K562 (cell line): ENCODE data around the gene LILRA6. TPM values are rescaled to one million over a fixed set of nuclear protein-coding genes. Genes with fewer than 3 reads are reported as not detected.

ENCODE experiments used
- C11orf30 ChIP-seq: fragments of 450-650 bp; IDR thresholded peaks from 2 replicates; pipeline ENCODE4 v1.6.1; 2016; ENCODE audit warnings: low read depth, mild to moderate bottlenecking
- CBX1 ChIP-seq: sonication (generic); IDR thresholded peaks from 2 replicates; pipeline ENCODE4 v1.6.1; 2016; ENCODE audit warnings: antibody characterized with exemption, low read depth, mild to moderate bottlenecking
- CBX8 ChIP-seq: fragments of 200-600 bp; sonication (generic); IDR thresholded peaks from 2 replicates; pipeline ENCODE4 v1.6.1; 2012; ENCODE audit warnings: borderline replicate concordance, mixed run types, low read depth, mild to moderate bottlenecking, moderate library complexity, mixed read lengths, low read length, control low read depth, inconsistent platforms; ENCODE audit not compliant: poor library complexity, severe bottlenecking; ENCODE audit errors: extremely low read depth
- CTBP1 ChIP-seq: fragments of 450-650 bp; IDR thresholded peaks from 2 replicates; pipeline ENCODE4 v1.6.1; 2016; ENCODE audit warnings: borderline replicate concordance
- CTCF ChIP-seq, 3 experiments: IDR thresholded peaks in 2 of 3; conservative IDR thresholded peaks in 1 of 3; 2 replicates each; pipeline ENCODE4 v1.5.1; 2011 to 2012; ENCODE audit warnings: low read length in 3 of 3, mild to moderate bottlenecking in 3 of 3, control low read depth in 2 of 3, improper control_type of control experiment in 1 of 3, inconsistent platforms in 1 of 3, low read depth in 1 of 3, mixed read lengths in 1 of 3, moderate library complexity in 1 of 3; ENCODE audit not compliant: insufficient read depth in 2 of 3
- GATAD2A ChIP-seq: fragments of 450-650 bp; IDR thresholded peaks from 2 replicates; pipeline ENCODE4 v1.6.1; 2017
- HDAC2 ChIP-seq: fragments of 450-650 bp; IDR thresholded peaks from 2 replicates; pipeline ENCODE4 v1.6.1; 2016; ENCODE audit warnings: mild to moderate bottlenecking
- IFI16 ChIP-seq: fragments of 250-450 bp; sonication (Bioruptor Pico); IDR thresholded peaks from 2 replicates; pipeline ENCODE4 v2.1.2; 2022; ENCODE audit warnings: mild to moderate bottlenecking, inconsistent platforms
- JUN ChIP-seq, 2 experiments: sonication (generic) in 1 of 2; formaldehyde crosslinking in 1 of 2; IDR thresholded peaks; 2 replicates each; pipeline versions ENCODE4 v1.6.1 to v1.8.0; 2012 to 2022; ENCODE audit warnings: borderline replicate concordance in 2 of 2, mild to moderate bottlenecking in 2 of 2, improper control_type of control experiment in 1 of 2, low read depth in 1 of 2, low read length in 1 of 2, missing genetic modification reagents in 1 of 2
- KDM1A ChIP-seq, 2 experiments: fragments of 450-650 bp; IDR thresholded peaks; 2 replicates each; pipeline ENCODE4 v1.6.1; 2016; ENCODE audit warnings: mild to moderate bottlenecking in 2 of 2
- KLF16 ChIP-seq: IDR thresholded peaks from 2 replicates; pipeline ENCODE4 v1.6.1; 2016; ENCODE audit warnings: antibody characterized with exemption
- NFE2L1 ChIP-seq: fragments of 450-650 bp; IDR thresholded peaks from 2 replicates; pipeline ENCODE4 v1.6.1; 2016; ENCODE audit warnings: missing genetic modification characterization, low read depth, mild to moderate bottlenecking, missing compliant biosample characterization, moderate library complexity, borderline replicate concordance
- NR2C2 ChIP-seq, 2 experiments: fragments of 200-800 bp in 1 of 2; sonication (Bioruptor generic) in 1 of 2; sonication (generic) in 1 of 2; formaldehyde crosslinking in 1 of 2; IDR thresholded peaks; 2 replicates each; pipeline versions ENCODE4 v1.6.1 to v1.8.0; 2016 to 2022; ENCODE audit warnings: mild to moderate bottlenecking in 1 of 2, missing compliant biosample characterization in 1 of 2, missing genetic modification characterization in 1 of 2, missing genetic modification reagents in 1 of 2
- RAD21 ChIP-seq, 2 experiments: fragments of 250-450 bp in 1 of 2; fragments of 450-650 bp in 1 of 2; sonication (Bioruptor Pico) in 1 of 2; formaldehyde crosslinking in 1 of 2; IDR thresholded peaks in 1 of 2; conservative IDR thresholded peaks in 1 of 2; 2 replicates each; pipeline versions ENCODE4 v1.4.0 to v1.8.0; 2020 to 2022; ENCODE audit warnings: mild to moderate bottlenecking in 2 of 2, moderate library complexity in 1 of 2
- STAG1 ChIP-seq: sonication (generic); formaldehyde crosslinking; IDR thresholded peaks from 2 replicates; pipeline ENCODE4 v1.5.0; 2020; ENCODE audit warnings: missing genetic modification reagents, borderline replicate concordance
- TEAD2 ChIP-seq: fragments of 450-650 bp; IDR thresholded peaks from 2 replicates; pipeline ENCODE4 v1.6.1; 2016; ENCODE audit warnings: missing genetic modification characterization, control low read depth, missing compliant biosample characterization
- XRCC3 ChIP-seq: fragments of 450-650 bp; IDR thresholded peaks from 2 replicates; pipeline ENCODE4 v1.6.1; 2017; ENCODE audit warnings: mild to moderate bottlenecking, moderate library complexity
- XRCC5 ChIP-seq: fragments of 200-400 bp; formaldehyde crosslinking; IDR thresholded peaks from 2 replicates; pipeline ENCODE4 v1.6.1; 2017; ENCODE audit warnings: low read depth, mild to moderate bottlenecking, low read length
- ZBTB17 ChIP-seq: fragments of 450-650 bp; formaldehyde crosslinking; IDR thresholded peaks from 2 replicates; pipeline ENCODE4 v1.4.0; 2020; ENCODE audit warnings: mild to moderate bottlenecking
- ZBTB2 ChIP-seq: fragments of 450-650 bp; IDR thresholded peaks from 2 replicates; pipeline ENCODE4 v1.6.1; 2016; ENCODE audit warnings: antibody characterized with exemption
- ZFPM2 ChIP-seq: fragments of 250-450 bp; sonication (Bioruptor Pico); IDR thresholded peaks from 2 replicates; pipeline ENCODE4 v1.5.1; 2022; ENCODE audit warnings: mild to moderate bottlenecking
- ZNF146 ChIP-seq: IDR thresholded peaks from one replicate; pipeline ENCODE4 v1.6.1; 2018; ENCODE audit warnings: missing compliant biosample characterization; ENCODE audit not compliant: unreplicated experiment
- ZNF197 ChIP-seq: fragments of 200-800 bp; sonication (Bioruptor generic); IDR thresholded peaks from 2 replicates; pipeline ENCODE4 v1.6.1; 2016; ENCODE audit warnings: low read depth, missing genetic modification characterization, missing compliant biosample characterization
- ZNF347 ChIP-seq: fragments of 450-650 bp; formaldehyde crosslinking; IDR thresholded peaks from 2 replicates; pipeline ENCODE4 v1.4.0; 2020; ENCODE audit warnings: low read depth, mild to moderate bottlenecking, moderate library complexity
- ZNF436 ChIP-seq: fragments of 250-450, 450-650 bp; sonication (Bioruptor Pico); formaldehyde crosslinking; IDR thresholded peaks from 2 replicates; pipeline ENCODE4 v1.7.0; 2020; ENCODE audit warnings: mild to moderate bottlenecking
- ZNF668 ChIP-seq: fragments of 250-450 bp; sonication (Bioruptor Pico); IDR thresholded peaks from 2 replicates; pipeline ENCODE4 v1.8.0; 2022; ENCODE audit warnings: mild to moderate bottlenecking, inconsistent platforms
- polyA plus RNA-seq, 8 experiments: library from polyadenylated mRNA; depleted of rRNA in 4 of 8; stranded (reverse) in 5 of 8; unstranded in 3 of 8; fragments of >200 nt; fragmentation: Nextera tagmentation in 2 of 8; fragmentation: Illumina TruSeq in 1 of 8; extraction: Ambion mirVana in 2 of 8; extraction: Trizol in 1 of 8; gene quantifications; 2 replicates each; pipeline versions ENCODE4 v1.2.1 to v1.2.3, GENCODE V29; 2011 to 2014; ENCODE audit warnings: inconsistent platforms in 1 of 8, missing spikeins in 1 of 8
- total RNA-seq, 7 experiments: library from RNA; depleted of rRNA in 6 of 7; stranded (reverse); fragments of >200 nt in 6 of 7; fragmentation: Illumina TruSeq in 2 of 7; extraction: Trizol in 2 of 7; gene quantifications; 2 replicates each; pipeline versions ENCODE4 v1.2.1 to v1.2.3, GENCODE V29; 2011 to 2021; ENCODE audit warnings: low replicate concordance in 1 of 7

LILRA6 gene
- total and polyA plus RNA-seq, 9 of the 15 experiments (the other 6 are each of a cell fraction or from before 2014, with no cell fraction given): 0.03 TPM; not detected in 8

- peak; percentile 98 for TF ChIP-seq CTBP1
- no peak for TF ChIP-seq NFE2L1 (tag)
- TF ChIP-seq ZNF436 (CRISPR knock-in tag): no peak
- no peak for TF ChIP-seq ZFPM2 (CRISPR knock-in tag)
- no peak for TF ChIP-seq IFI16 (CRISPR knock-in tag)
- TF ChIP-seq JUN (IDR thresholded peaks at IDR 0.05; ENCODE audit: borderline replicate concordance, low read depth, low read length): no peak
- TF ChIP-seq JUN (CRISPR knock-in tag; IDR thresholded peaks at IDR 0.05; ENCODE audit: borderline replicate concordance): no peak
- peak in 1 of 2 experiments; percentile 58; a peak in 2 of 4 replicates for TF ChIP-seq RAD21 (CRISPR knock-in tag; conservative IDR thresholded peaks at IDR 0.05 in 1 of 2, IDR thresholded peaks at IDR 0.05 in 1 of 2)
- TF ChIP-seq HDAC2: peak; percentile 56; the same call in 1 of the 2 replicates
- TF ChIP-seq ZBTB2: no peak
- TF ChIP-seq NR2C2 (CRISPR knock-in tag; IDR thresholded peaks at IDR 0.05): no peak
- no peak for TF ChIP-seq NR2C2 (tag; IDR thresholded peaks at IDR 0.05)
- no peak for TF ChIP-seq C11orf30
- TF ChIP-seq ZNF347 (CRISPR knock-in tag): no peak
- TF ChIP-seq STAG1 (CRISPR knock-in tag): peak; percentile 24; the same call in 1 of the 2 replicates
- TF ChIP-seq KDM1A (IDR thresholded peaks at IDR 0.05): peak; percentile 25 to 49; a peak in 2 of 4 replicates
- 0 out of 2 replicates have a peak, but pooled peaks have one; percentile 17 for TF ChIP-seq KLF16
- no peak for TF ChIP-seq GATAD2A
- 0 out of 2 replicates have a peak, but pooled peaks have one; percentile 40 for TF ChIP-seq XRCC5
- peak; percentile 79 to 87 (median 82) for TF ChIP-seq CTCF (IDR thresholded peaks at IDR 0.05 in 2 of 3, conservative IDR thresholded peaks at IDR 0.05 in 1 of 3; ENCODE audit: insufficient read depth in 2 of 3, low read depth in 1 of 3, low read length in 3 of 3)
- TF ChIP-seq ZNF197 (CRISPR knock-in tag): no peak
- TF ChIP-seq ZNF146: no peak
- no peak for TF ChIP-seq ZNF668 (CRISPR knock-in tag)
- TF ChIP-seq XRCC3: no peak
- no peak for TF ChIP-seq CBX1
- no peak for TF ChIP-seq CBX8
- TF ChIP-seq ZBTB17: no peak
- peak; percentile 100 for TF ChIP-seq TEAD2 (tag)
Observed at GRCh38 chr19:54266133-54266532, 23.5 kb upstream of the LILRA6 start (continued).
